Measurements from ENCODE around the gene TMPRSS6.
"Not testable (repeated sequence)": the region's sequence is repeated elsewhere in the genome, so short reads cannot be mapped to it uniquely, and the experiment has no call there.

The TMPRSS6 gene

DNA sequence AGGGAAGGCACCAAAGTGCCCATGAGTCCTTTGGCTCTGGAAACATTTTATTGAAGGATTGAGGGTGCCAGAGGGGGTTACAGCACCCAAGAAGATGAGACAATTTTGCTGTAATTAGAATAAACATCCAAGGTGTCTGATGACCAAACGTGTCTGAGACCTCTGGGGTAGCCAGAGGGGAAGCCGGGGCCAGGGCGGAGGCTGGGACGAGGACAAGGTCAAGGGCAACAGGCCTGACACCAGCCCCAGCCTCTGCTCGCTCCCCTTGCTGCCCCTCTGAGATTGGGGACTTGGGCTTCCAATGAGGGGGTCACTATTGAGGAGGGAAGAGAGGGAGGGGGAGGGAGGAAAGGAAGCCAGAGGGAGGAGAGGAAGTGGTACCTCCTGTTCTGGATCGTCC, 25.6 kb downstream of the TMPRSS6 start:
- no peak for DNase-seq

DNA sequence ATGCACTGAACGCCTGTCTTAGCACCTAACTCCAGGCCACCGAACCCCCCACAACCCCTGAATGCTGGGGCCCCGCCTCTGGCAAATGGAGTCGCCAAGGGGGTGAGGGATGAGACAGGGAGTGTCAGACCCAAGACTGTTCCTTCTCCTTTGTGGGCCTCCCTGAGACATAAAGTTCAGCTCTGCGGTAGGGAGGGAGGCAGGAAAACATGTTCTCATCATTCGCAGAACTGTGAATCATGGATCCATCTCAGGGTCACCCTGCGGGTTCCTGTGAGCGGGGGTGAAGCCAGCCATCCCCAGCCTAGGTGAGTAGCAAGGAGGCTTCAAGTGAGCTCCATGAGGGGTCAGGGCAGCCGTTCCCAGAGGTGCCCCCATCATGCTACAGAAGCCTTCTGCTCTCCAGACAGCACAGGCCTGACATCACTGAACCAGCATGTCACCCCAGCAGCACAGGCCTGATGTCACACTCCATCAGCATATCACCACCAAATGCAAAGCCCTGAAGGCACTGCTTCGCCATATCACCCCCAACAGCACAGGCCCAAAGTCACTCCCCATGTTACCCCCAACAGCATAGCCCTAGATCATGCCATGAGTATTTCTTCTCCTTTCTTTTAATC, 27.2 kb downstream of the TMPRSS6 start:
- no peak for DNase-seq

DNA sequence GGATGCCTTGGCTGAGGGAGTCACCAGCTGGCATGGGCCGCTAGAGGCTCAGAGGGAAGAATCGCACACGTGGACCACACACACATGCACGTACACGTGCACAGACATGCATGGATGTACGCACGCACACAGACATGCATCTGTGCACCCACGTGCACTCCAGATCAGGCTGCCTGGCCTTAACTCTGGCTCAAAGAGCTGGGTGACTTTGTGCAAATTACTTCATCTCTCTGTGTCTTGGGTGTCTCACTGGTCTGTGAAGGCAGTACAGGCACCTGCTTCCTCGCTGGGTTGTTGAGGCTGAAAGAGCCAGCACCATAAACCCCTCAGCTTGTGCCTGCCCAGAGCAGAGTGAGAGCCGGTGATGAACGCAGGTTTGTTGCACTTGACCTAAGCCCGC, 28.7 kb downstream of the TMPRSS6 start:
- DNase-seq = no peak

DNA sequence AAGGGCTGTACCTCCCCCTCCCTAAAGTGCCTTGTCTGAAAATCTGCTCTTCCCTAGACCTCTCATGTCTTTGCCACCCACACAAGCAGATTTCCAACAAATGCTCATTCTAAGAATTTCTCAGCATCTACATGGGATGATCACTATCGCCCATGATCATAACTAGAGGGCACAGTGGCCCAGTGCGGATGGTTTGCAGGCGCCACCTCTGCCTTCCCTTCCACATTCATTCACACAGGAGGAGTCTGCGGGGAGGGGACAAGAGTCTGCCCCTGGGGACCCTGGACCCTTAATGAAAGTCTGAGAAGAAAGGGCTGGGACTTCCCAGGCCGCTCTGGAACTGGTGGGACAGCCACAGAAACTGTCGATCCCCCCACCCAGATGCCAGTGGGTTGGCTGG, 29.1 kb downstream of the TMPRSS6 start:
- DNase-seq = no peak

DNA sequence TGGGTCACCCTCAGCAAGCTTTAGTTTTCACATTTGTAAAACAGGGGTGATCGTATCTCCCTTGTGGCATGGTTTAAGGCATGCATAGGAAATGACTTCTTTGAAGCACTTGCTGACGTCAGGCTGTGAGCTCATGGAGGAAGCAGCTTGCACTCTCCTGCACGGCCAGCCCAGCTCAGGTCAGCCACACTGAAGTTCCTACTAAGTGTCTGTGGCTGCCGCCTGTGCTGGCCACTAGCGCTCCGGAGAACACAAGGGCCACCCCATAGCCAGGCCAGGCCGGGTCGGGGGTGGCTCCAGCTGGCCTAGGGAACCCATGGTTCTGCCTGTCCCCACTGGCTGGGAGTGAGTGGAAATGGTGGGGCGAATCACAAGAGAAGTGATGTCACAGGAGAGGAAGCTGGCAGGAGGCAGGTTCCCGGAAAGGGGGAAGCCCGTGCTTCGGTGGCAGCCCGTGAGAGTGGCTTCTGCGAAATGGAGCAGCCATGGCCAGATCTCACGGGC, 29.8 kb downstream of the TMPRSS6 start:
- DNase-seq = no peak

DNA sequence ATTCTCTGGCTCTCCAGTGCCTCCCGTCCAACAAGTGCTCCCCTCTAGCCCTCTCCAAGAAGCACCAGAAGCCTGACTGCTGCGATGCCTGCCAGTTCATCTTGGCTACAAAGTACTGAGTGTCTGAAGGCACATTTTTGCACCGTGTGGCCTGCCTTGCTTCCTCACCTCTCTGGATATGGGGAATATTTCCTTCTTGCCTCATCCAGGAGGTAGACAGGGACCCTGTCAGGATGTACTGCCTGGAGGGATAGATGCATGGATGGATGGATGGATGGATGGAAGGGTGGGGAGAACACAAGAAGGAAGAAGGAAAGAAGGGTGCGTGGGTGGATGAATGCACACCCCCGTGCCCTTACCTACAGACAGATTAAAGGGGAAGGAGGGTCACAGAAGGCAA, 30.4 kb downstream of the TMPRSS6 start:
- no peak for DNase-seq

DNA sequence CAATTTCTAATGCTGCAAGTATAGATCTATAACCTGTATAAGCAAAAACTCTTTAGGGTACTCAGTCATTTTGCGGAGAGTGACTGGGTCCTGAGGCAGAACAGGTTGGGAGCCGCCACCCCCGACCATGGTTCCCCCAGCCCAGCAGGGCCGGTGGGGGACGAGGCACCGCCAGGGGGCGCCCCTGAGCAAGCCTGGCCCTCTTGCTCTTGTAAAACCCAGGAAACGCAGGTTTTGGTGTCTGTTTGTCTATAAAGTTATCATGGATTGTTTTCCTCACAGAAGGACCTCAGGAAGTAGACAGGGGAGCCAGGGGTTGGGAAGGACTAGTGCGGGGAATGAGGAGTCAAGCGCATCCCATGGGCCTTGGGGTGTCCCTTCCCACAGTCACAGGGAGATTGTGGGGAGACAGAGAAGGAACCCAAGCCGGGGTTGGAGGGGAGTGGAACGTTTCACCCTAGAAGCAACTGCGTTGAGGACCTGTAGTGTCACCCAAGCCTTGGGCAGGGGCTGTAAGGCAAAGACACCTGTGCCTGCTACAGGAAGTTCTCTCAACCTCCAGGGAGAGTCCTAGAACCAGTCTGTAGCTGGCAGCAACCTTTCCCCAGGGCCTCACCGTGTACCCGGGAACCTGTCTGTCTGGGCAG, 31.6 kb downstream of the TMPRSS6 start:
- DNase-seq = peak; percentile 20

DNA sequence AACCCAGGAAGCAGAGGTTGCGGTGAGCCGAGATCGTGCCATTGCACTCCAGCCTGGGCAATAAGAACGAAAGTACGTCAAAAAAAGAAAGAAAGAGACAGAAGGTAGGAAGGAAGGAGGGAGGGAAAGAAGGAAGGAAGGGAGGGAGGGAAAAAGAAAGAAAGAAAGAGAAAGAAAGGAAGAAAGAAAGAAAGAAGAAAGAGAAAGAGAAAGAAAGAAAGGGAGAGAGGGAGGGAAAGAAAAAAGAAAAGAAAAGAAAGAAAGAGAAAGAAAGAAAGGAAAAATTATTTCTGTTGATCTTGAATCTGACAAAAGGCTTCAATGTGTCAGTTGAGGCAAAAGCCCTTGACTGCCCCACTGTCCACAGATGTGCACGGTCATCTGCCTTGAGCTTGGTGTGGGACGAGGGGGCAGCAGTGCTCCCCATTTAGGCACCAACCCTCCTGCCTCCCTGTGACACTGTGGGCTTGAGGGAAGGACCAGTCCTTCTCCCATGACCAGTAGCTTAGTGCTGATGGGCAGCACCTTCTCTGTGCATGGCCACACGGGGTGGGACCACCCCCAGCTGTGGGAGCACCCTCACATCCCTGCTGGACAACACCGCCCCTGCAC, 33.6 kb downstream of the TMPRSS6 start:
- DNase-seq = no peak

DNA sequence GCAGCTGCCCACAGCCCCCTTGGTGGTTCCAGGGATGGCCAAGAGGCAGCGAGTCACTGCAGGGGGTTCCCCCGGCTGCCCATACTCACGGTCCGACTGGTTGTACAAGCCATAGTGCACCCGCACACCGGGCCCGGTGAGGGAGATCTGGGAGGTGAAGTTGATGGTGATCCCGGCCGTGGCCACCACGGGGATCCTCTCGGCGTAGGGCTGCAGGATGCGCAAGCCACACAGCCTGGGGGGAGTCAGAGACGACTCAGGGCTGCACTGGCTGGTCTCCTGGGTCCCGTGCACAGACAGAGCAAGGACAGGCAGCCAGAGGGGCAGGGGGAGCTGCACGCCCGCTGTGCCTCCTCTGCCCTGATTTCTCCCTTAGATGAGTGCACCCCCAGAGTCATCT, 34.5 kb downstream of the TMPRSS6 start:
- no peak for DNase-seq

DNA sequence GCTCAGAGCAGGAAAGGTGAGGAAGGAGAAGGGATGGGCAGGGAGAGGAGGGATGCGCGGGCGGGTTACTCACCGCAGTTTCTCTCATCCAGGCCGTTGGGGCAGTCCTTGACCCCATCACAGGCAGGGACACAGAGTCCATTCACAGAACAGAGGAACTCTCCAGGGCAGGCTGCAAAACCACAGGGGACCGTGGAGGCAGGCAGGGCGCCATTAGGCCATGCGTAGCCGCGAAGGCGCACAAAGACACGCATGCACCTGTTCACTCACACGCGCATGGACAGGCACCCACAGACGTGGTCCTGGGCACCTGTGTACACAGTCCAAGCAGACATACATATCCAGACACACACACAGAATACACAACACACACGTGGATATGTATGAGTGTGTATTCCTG, 35.0 kb downstream of the TMPRSS6 start:
- no peak for DNase-seq

DNA sequence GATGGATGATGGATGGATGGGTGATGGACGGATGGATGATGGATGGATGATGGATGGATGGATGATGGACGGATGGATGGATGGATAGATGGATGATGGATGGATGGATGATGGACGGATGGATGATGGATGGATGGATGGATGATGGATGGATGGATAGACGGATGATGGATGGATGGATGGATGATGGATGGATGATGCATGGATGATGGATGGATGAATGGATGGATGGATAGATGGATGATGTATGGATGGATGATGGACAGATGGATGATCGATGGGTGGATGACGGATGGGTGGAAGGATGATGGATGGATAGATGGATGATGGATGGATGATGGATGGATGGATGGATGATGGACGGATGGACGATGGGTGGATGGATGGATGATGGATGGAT, 36.8 kb downstream of the TMPRSS6 start:
- DNase-seq = no peak

DNA sequence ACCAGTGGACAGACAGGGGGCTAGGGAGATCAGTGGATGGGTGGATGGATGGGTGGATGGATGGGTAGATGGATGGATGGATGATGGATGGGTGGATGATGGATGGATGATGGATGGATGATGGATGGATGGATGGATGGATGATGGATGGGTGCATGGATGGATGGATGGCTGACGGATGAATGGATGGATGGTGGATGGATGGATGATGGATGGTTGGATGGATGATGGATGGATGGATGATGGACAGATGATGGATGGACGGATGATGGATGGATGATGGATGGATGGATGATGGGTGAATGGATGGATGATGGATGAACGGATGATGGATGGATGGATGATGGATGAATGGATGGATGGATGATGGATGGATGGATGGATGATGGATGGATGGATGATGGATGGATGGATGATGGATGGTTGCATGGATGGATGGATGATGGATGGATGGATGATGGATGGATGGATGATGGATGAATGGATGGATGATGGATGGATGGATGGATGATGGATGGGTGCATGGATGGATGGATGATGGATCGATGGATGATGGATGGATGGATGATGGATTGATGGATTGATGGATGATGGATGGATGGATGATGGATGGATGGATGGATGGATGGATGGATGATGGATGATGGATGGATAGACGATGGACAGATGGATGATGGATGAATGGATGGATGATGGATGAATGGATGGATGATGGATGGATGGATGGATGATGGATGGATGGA, 37.5 kb downstream of the TMPRSS6 start:
- DNase-seq = not testable (repeated sequence)

DNA sequence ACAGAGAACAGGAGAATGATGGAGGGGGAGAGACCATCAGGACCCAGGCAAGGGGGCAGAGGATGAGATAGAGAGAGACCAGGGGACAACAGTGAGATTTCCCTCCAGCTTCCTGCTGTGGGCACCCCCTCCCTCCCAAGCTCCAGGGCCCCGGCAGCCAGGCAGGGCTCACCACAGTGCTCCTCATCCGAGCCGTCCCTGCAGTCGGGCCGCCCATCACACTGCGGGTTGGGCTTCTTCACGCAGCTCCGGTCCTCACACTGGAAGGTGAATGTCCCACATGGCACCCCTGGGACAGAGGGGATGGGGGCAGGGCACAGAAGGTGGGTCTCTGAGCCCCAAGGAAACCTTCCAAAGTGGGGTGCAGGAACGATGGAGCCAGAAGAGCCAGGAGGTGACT, 38.8 kb downstream of the TMPRSS6 start:
- no peak for DNase-seq

DNA sequence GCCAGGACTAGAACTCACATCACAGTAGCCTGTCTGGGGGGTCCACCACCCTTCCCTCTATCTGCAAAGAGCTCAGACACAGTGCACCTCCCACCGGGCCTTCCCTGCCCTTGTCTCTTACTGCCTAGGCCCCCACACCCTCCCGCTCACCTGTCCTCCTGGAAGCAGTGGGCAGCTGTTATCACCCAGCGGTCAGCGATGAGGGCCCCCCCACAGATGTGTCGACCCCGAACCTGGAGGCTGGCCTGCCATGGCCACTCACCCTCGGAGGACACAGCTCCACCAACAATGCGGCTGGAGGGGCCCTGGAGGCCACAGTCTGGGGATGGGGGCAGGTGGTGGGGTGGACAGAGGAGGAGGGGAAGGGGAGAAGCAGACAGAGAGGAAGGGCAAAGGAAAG, 39.2 kb downstream of the TMPRSS6 start:
- no peak for DNase-seq

DNA sequence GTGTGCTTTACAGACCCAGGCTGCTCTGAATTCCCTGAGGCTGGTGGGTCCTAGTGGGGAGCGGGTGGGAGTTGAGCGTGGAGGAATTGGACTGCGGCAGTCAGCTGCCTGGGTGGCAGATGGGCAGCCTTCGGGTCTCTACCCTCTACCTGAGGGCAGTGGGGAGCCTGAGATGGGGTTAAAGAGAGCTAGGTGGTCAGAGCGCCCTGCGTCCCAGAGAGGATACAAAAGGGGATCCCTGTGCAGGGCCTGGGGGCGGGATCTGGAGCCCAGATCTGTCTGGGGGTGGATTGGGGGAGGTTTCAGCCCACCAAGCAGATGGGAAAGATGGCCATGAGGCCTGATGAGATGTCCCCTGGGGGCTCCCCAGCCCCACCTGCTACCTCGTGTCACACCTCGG, 39.8 kb downstream of the TMPRSS6 start:
- DNase-seq = no peak

DNA sequence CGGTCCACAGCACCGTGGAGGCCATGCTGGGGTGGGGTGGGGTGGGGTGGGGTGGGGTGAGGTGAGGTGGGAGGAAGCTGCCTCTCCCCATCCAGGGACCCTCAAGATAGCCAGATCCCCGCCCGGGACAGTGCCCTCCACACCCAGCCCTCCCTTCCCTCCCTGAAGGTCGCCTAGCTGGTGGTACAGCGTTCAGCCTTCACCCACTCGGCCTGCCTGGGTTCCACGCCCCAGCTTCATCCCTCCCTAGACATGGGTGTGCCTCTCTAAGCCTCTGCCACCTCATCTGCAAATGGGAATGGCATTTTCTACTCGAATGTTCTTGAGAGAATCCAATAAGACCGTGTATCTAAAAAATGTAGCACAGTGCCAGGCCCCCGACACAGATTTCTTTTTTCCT, 40.2 kb downstream of the TMPRSS6 start:
- no peak for DNase-seq

DNA sequence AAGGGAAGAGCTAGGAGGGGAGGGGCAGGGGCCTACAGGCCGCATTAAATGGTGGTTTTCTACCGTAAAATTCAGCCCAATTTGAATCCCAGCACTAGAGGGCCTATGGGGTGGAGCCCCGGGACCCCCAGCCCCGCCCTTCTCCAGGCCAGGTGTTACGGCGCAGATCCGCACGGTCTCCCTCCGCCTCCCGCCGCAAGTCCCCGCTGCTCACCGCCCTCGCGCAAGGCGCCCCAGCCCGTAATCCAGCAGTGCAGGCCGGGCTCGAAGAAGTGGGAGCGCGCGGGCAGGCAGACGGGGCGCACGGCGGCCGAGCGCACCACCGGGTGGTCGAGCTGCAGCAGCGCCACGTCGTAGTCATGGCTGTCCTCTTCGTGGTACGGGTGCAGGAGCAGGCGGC, 40.7 kb downstream of the TMPRSS6 start:
- DNase-seq = no peak

DNA sequence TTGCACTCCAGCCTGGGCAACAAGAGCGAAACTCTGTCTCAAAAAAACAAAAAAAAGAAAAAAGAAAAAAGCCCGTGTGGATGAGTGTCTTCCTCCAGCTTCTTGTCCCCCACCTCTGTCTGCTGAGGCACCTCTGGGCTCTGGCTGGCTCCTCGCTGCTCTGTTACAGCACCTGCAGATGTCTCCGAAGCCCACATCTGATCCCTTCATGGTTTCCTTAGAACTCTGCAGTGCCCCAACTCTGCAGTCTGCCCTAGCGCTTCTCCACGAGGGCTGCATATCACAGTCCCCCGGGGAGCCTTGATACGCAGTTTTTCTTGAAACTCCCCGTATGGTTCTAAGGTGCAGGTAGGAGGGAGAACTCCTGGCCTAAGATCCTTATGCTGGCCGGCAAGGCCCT, 42.1 kb downstream of the TMPRSS6 start:
- DNase-seq = no peak

DNA sequence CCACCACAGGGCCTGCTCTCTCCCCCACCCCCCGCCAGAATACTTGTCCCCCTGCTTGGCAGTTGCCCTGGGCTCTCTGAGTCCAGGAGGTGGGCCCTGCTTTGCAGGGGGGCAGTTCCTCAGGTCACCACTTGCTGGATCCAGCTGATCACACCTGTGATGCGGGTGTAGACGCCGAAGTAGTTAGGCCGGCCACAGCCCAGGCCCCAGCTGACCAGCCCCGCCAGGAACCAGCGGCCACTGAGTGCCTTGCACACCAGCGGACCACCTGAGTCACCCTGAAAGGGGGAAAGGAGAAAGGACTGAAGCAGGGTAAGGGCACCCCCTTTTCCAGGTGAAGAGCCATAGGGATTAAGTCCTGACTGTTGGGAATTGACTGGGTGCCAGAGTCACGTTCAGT, 43.6 kb downstream of the TMPRSS6 start:
- no peak for DNase-seq

DNA sequence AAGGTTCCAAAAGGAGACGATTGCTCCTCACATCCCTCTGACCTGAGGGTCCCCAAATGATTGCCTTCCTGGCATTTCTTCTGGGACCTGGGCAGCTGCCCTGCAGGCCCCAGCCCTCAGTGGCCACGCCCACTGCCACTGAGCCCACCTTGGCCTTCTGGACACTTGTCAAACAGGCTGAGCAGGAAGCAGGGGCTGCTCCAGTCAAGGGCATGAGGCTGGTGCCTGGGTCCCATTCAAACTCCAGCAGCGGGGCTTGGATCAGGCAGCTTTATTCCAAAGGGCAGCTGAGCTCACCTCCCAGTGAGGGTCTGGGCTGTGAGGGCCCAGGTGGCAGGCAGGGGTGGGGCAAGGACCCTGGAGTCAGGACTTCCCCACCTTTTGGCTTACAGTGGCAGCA, 44.3 kb downstream of the TMPRSS6 start:
- no peak for DNase-seq

DNA sequence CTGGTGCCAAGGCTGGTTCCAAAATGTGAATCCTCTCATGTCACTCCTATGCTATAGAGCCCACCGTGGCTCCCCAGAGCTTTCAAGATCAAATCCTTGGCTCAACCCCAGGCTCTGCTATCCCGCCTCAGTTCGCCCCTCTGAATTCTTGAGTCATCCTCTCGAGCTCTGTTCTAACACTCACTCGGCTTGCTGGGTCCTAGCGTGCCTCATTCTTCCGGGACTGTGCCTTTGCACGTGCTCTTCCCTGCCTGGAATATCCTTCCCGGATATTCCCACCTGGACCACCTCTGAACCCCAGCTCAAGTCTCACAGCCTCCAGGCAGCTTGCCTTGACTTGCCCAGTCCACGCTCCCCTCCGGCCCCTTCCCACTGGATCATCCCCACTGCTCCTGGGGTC, 45.0 kb downstream of the TMPRSS6 start:
- DNase-seq = no peak

DNA sequence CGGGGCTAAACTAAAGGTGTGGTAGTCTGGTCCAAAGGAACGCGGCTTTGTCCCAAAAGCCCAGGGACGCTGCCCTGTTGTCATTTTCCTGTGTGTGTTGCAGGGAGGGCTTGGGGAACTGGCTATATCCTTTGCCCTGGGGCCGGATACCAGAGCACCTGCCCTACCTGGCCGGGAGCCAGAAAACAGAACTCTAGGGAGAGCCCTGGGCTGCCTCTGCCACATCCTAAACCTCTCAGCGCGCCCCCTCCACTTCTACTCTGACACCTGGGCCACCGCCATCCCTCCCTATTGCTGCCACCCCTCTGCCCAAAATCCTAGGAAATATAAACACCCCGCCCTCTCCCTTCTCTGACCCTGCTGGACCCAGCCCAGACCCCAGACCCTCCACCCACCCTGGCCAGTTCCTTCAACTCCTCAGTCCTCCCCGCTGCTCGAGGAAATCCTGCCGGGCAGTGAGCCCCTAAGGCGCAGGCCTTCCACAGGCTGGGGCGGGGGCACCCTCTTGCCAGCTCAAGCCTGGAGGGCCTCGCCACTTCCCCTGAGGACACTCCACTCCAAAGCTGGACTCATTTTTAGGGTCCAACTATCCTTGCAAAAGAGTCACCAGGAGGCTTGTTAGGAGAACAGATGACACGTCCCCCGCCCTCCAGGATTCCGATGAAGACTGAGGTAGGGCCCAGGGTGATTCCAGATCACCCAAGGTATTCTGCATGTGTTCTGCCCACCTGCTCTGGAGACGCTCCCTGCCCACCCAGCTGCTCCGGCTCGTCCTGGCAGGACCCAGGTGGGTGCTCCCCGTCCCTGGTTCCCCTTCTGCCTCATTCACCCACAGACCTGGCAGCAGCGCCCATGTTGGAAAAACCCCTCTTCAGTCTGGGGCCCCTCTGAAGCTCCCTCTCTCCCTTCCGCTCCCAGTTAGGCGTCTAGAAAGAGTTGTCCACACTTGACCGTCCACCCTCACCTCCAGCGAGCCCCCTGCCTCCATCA, 45.8 kb downstream of the TMPRSS6 start:
- DNase-seq = no peak

Data from GDM1 (cell line).